ENCODE measurements around the gene VBP1. TPM values are rescaled to one million over a fixed set of nuclear protein-coding genes. Genes with fewer than 3 reads are reported as not detected.
A peak's percentile ranks its signal among the peaks of the same experiment; 100 is the strongest.

VBP1 gene, protein sequence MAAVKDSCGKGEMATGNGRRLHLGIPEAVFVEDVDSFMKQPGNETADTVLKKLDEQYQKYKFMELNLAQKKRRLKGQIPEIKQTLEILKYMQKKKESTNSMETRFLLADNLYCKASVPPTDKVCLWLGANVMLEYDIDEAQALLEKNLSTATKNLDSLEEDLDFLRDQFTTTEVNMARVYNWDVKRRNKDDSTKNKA
- 96.3 TPM for polyA plus RNA-seq (2013, experiment 1 of 4)
- polyA plus RNA-seq (2013, experiment 2 of 4), result 86.8 TPM
- polyA plus RNA-seq (2013, experiment 3 of 4), result 78.6 TPM
- 86.2 TPM for polyA plus RNA-seq (2013, experiment 4 of 4)

DNA sequence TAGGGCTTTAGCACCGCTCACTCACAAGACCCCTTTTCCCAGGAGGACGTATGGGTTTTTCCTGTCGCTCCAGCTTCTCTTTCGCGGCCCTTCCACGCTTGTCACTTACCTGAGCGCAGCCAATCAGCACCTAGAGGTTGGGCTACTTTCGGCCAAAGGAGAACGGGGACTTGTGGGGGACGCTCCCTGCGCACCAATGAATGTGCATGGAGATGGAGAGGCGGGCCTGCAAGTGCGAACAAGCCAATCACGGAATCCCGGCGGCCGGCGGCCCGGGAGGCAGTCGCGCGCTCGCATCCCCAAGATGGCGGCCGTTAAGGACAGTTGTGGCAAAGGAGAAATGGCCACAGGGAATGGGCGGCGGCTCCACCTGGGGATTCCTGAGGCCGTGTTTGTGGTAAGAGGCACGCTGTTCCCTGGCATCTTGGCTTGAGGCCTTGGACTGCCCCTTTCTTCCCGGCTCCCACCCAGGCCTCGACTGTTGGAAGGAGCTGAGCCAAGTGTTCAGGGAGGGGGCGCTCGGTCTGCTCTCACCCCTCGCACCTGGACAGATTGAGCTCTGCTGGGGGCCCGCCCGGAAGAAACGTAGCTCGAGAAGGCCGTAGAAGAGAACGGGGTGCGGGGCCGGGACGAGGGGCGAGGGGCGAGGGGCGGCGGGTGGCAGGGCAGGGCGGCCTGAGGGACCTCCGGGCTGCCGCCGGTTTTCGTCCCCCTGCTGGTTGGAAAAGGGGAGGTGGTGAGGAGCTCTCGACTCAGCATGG, at the start of gene VBP1:
TSS of gene VBP1 (plus strand) at position 282 of the 761 bp plus-strand sequence. CDS start at position 305, 23 bp downstream.
- Histone ChIP-seq H3K36me3 (ENCODE audit: control insufficient read depth, insufficient read depth, low read length) (peaks cover 12% of the 10 kb centered on the region), H3K27me3 (ENCODE audit: control insufficient read depth, insufficient read depth, low read length, poor library complexity, severe bottlenecking) (no peaks in the 10 kb centered on the region), H3K9me3 (ENCODE audit: control insufficient read depth, low read length) (no peaks in the 10 kb centered on the region), H3K4me3 (ENCODE audit: insufficient read depth, low read depth, low read length) (peak within 1 kb of the TSS; percentile 77), H3K4me1 (ENCODE audit: control insufficient read depth, insufficient read depth, low read length) (peaks cover 4% of the 10 kb centered on the region), H3K27ac (ENCODE audit: insufficient read depth, low read depth, low read length, poor library complexity, severe bottlenecking) (peak within 1 kb of the TSS; percentile 85)
- WGBS, 2 experiments, result 0 to 1% methylated on average over 53 of the region's 53 CpGs

DNA sequence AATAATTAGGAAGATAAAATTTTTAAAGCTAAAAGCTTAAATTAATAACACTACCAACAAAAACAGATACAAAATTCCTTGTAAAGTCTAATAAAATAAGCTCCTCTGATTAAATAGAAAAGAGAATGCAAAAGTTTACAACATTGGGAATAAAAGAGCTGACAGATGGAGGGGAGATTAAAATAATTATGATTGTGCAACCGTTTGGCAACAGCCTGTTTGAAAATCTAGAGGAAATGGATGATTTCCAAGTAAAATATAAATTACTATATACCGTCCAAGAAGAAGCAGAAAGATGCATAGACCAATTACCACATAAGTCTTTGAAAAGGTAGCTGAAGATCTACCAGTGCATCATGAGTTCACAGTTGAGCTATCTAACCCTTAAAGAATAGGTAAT, 46.4 kb upstream of the VBP1 start:
- no peaks in the 10 kb centered on the region for H3K36me3 ChIP-seq (ENCODE audit: control insufficient read depth, insufficient read depth, low read length)
- H3K4me1 ChIP-seq (ENCODE audit: control insufficient read depth, insufficient read depth, low read length), result no peaks in the 10 kb centered on the region
- 83% methylated on average over 2 of the region's 2 CpGs; no CpG with 5 or more reads in 1 of the 2 experiments for WGBS, 2 experiments
- H3K27me3 ChIP-seq (ENCODE audit: control insufficient read depth, insufficient read depth, low read length, poor library complexity, severe bottlenecking), result no peaks in the 10 kb centered on the region
- H3K4me3 ChIP-seq (ENCODE audit: insufficient read depth, low read depth, low read length), result no peak overlapping the region
- no peaks in the 10 kb centered on the region for H3K9me3 ChIP-seq (ENCODE audit: control insufficient read depth, low read length)
- no peak overlapping the region for H3K27ac ChIP-seq (ENCODE audit: insufficient read depth, low read depth, low read length, poor library complexity, severe bottlenecking)

DNA sequence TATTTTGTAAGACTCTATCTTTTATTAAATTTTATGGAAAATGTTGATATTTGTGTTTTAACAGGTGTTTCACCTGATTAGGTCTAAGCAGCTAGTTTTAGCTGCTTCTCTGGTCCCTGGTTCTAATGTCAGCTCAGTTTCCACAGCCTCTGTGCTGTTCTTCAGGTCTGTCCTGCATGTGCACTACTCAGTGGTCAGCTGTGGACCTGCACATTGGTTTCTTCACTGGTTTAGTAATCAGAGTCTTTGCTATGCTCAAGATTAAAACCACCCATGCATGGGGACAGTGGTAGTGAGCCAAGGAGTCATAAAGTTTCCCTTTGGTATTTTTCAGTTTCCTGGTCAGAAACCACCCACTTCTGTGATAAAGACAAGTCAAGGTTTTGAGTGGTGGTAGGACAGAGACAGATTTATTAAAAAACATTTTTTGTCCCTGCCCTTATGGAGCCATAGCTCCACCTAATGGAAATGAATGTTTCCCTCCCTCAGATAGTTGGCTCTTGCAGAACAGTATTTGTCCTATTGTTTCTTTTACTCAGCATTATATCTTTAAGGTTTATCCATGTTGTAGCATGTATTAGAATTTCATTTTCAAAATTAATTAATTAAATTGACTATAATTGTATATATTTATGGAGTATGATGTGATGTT, 36.8 kb upstream of the VBP1 start:
- no peaks in the 10 kb centered on the region for H3K36me3 ChIP-seq (ENCODE audit: control insufficient read depth, insufficient read depth, low read length)
- H3K4me1 ChIP-seq (ENCODE audit: control insufficient read depth, insufficient read depth, low read length), result no peaks in the 10 kb centered on the region
- H3K27me3 ChIP-seq (ENCODE audit: control insufficient read depth, insufficient read depth, low read length, poor library complexity, severe bottlenecking), result no peaks in the 10 kb centered on the region
- no peak overlapping the region for H3K4me3 ChIP-seq (ENCODE audit: insufficient read depth, low read depth, low read length)
- no peaks in the 10 kb centered on the region for H3K9me3 ChIP-seq (ENCODE audit: control insufficient read depth, low read length)
- no peak overlapping the region for H3K27ac ChIP-seq (ENCODE audit: insufficient read depth, low read depth, low read length, poor library complexity, severe bottlenecking)

DNA sequence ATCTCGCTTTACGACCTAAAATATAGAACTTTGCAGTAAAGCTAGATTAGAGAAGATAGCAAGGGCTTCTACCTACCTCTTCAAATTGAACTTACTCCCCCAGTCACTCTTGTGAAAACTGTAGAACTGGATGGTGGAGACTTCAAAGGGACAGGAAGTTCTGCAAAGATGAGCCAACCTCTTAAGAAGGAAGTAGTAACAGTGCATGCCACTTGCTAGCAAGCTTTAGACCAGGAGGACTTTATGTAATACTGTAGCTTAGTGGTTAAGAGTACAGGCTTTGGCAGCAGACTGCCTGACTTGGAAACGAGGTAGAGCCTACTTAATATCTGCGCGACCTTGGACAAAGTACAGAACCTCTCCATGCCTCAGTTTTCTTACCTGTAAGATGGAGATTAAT, 27.5 kb upstream of the VBP1 start:
- Histone ChIP-seq H3K36me3 (ENCODE audit: control insufficient read depth, insufficient read depth, low read length) (no peaks in the 10 kb centered on the region), H3K4me3 (ENCODE audit: insufficient read depth, low read depth, low read length) (no peak overlapping the region), H3K9me3 (ENCODE audit: control insufficient read depth, low read length) (no peaks in the 10 kb centered on the region), H3K4me1 (ENCODE audit: control insufficient read depth, insufficient read depth, low read length) (no peaks in the 10 kb centered on the region), H3K27ac (ENCODE audit: insufficient read depth, low read depth, low read length, poor library complexity, severe bottlenecking) (no peak overlapping the region), H3K27me3 (ENCODE audit: control insufficient read depth, insufficient read depth, low read length, poor library complexity, severe bottlenecking) (no peaks in the 10 kb centered on the region)
- WGBS, 2 experiments, result 79 to 80% methylated on average over 5 of the region's 5 CpGs

DNA sequence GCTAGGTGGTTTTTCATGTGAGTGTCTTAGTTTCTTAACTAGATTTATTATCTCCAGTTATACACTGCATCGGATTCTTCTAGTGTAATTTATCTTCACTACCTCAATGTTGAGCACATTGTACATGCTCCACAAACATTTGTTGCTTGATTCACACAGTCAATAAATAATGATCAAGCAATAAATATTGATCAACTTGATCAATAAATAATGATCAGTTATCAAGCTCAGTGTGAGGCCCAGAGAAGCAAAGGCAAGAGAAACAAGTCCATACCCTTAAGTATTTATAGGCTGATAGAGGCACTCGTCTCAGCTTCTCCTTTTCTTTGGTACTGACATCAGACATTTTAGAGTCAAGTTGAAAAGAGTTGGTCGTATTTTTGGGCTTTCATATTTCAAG, 5.1 kb upstream of the VBP1 start:
- no peaks in the 10 kb centered on the region for H3K36me3 ChIP-seq (ENCODE audit: control insufficient read depth, insufficient read depth, low read length)
- H3K9me3 ChIP-seq (ENCODE audit: control insufficient read depth, low read length), result no peaks in the 10 kb centered on the region
- no peaks in the 10 kb centered on the region for H3K4me1 ChIP-seq (ENCODE audit: control insufficient read depth, insufficient read depth, low read length)
- 92 to 100% methylated on average over 1 to 3 of the region's 3 CpGs for WGBS, 2 experiments
- H3K27me3 ChIP-seq (ENCODE audit: control insufficient read depth, insufficient read depth, low read length, poor library complexity, severe bottlenecking), result no peaks in the 10 kb centered on the region
- no peak overlapping the region for H3K27ac ChIP-seq (ENCODE audit: insufficient read depth, low read depth, low read length, poor library complexity, severe bottlenecking)
- H3K4me3 ChIP-seq (ENCODE audit: insufficient read depth, low read depth, low read length), result no peak overlapping the region

DNA sequence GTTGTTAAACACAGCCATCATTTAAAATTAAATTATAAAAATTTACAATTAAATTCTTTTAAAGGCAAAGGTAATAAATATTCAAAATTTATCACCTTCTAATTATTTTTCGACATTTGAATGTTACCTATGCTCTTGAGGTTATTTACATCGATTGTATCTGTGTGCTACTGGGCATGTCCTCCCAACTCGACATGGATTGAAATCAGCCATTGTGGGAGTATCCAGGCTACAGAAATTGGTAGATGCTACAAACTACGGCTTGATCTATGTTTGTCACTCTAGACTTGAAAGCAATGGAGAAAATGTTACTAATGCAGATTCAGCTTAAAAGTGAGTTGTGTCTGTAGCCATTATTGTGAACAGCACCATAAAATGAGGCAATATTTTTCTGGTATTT, 2.5 kb upstream of the VBP1 start:
- 88 to 93% methylated on average over 4 of the region's 4 CpGs for WGBS, 2 experiments
- Histone ChIP-seq H3K27ac (ENCODE audit: insufficient read depth, low read depth, low read length, poor library complexity, severe bottlenecking) (no peak overlapping the region), H3K4me1 (ENCODE audit: control insufficient read depth, insufficient read depth, low read length) (peaks cover 4% of the 10 kb centered on the region), H3K27me3 (ENCODE audit: control insufficient read depth, insufficient read depth, low read length, poor library complexity, severe bottlenecking) (no peaks in the 10 kb centered on the region), H3K36me3 (ENCODE audit: control insufficient read depth, insufficient read depth, low read length) (no peaks in the 10 kb centered on the region), H3K4me3 (ENCODE audit: insufficient read depth, low read depth, low read length) (no peak overlapping the region), H3K9me3 (ENCODE audit: control insufficient read depth, low read length) (no peaks in the 10 kb centered on the region)

DNA sequence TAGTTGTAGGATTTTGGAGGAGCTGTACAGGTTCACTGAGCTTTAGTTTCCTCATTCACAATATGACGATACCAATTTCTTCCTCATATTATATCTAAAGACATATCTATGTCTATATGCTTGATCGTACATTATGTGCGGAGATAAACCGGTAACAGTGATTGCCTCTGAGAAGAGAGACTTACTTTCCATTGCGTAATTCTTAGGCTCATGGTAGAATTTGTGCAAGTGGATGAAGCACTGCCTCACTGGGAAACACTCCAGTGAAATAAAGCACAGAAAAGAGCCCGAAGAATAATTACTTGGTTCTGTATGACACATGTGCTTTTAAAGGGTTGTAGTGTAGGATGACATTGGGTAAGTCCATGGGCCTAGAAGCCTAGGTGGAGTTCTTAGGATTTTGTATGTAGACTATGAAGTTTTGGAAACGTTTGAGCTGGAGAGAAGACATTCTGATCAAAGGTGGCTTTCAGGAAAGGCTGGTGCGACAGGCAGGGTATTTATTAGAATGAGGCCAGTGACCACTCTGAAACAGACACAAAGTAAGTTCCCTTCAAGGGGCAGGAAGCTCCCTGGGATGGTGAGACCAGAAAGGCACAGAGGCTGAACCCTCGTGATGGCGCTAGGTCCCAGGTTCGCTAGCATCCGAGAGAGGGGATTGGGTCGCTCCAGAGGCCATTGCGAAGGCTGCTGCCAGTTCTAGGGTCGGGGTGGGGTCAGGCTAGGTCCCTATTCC, 649 bp upstream of the VBP1 start:
- peak overlapping the region; percentile 77 for H3K4me3 ChIP-seq (ENCODE audit: insufficient read depth, low read depth, low read length)
- H3K4me1 ChIP-seq (ENCODE audit: control insufficient read depth, insufficient read depth, low read length), result peaks cover 4% of the 10 kb centered on the region
- no peaks in the 10 kb centered on the region for H3K9me3 ChIP-seq (ENCODE audit: control insufficient read depth, low read length)
- H3K27ac ChIP-seq (ENCODE audit: insufficient read depth, low read depth, low read length, poor library complexity, severe bottlenecking), result no peak overlapping the region
- no peaks in the 10 kb centered on the region for H3K27me3 ChIP-seq (ENCODE audit: control insufficient read depth, insufficient read depth, low read length, poor library complexity, severe bottlenecking)
- 40 to 42% methylated on average over 14 of the region's 15 CpGs for WGBS, 2 experiments
- H3K36me3 ChIP-seq (ENCODE audit: control insufficient read depth, insufficient read depth, low read length), result peaks cover 4% of the 10 kb centered on the region

DNA sequence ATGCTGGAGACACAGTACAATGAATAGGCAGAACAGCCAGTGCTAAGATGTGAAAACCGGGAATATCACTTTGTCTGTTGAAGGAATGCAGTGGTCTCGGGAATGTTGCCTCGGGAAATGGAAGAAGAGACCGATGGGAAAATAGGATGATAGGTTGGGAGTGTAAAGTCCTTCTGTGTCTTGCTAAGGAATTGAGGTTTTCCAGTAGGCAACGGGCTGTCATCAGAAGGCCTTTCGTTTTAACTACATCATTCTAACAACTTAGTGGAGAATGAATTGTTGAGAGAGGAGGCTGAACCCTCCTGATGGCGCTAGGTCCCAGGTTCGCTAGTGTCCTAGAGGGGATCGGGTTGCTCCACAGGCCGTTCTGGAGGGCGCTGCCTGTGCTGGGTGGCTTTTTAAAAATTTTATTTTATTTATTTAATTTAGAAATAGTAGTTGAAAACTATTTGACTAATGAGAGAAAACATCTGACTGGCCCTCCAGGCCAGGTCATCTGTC, 730 bp downstream of the VBP1 start:
- peaks cover 18% of the 10 kb centered on the region for H3K36me3 ChIP-seq (ENCODE audit: control insufficient read depth, insufficient read depth, low read length)
- H3K27me3 ChIP-seq (ENCODE audit: control insufficient read depth, insufficient read depth, low read length, poor library complexity, severe bottlenecking), result no peaks in the 10 kb centered on the region
- peak overlapping the region; percentile 77 for H3K4me3 ChIP-seq (ENCODE audit: insufficient read depth, low read depth, low read length)
- H3K4me1 ChIP-seq (ENCODE audit: control insufficient read depth, insufficient read depth, low read length), result peaks cover 4% of the 10 kb centered on the region
- H3K27ac ChIP-seq (ENCODE audit: insufficient read depth, low read depth, low read length, poor library complexity, severe bottlenecking), result peak overlapping the region; percentile 50
- 0 to 3% methylated on average over 6 to 7 of the region's 11 CpGs for WGBS, 2 experiments
- H3K9me3 ChIP-seq (ENCODE audit: control insufficient read depth, low read length), result no peaks in the 10 kb centered on the region

DNA sequence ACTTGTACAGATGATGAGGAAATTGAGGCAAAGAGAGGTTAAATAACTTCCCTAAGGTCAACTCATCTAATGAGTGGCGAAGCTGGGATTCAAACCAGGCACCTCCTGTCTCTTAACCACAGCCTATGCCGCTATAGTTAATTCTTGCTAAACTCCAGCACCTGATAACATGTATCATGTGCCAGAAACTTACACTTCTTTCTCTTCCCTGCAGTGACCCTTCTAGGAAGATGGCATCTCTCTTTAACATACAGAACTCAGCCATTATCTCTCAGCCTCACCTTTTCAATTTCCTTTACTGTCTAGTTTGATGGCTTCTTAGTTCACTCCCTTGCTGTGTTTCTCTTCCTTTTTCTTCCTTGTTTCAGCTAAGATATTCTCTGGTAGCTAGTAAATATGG, 2.5 kb downstream of the VBP1 start:
- WGBS, 2 experiments, result 90 to 93% methylated on average over 2 of the region's 2 CpGs
- peaks cover 23% of the 10 kb centered on the region for H3K36me3 ChIP-seq (ENCODE audit: control insufficient read depth, insufficient read depth, low read length)
- H3K4me3 ChIP-seq (ENCODE audit: insufficient read depth, low read depth, low read length), result no peak overlapping the region
- no peaks in the 10 kb centered on the region for H3K27me3 ChIP-seq (ENCODE audit: control insufficient read depth, insufficient read depth, low read length, poor library complexity, severe bottlenecking)
- H3K9me3 ChIP-seq (ENCODE audit: control insufficient read depth, low read length), result no peaks in the 10 kb centered on the region
- H3K27ac ChIP-seq (ENCODE audit: insufficient read depth, low read depth, low read length, poor library complexity, severe bottlenecking), result no peak overlapping the region
- H3K4me1 ChIP-seq (ENCODE audit: control insufficient read depth, insufficient read depth, low read length), result peaks cover 4% of the 10 kb centered on the region

Data from ectodermal cell (in vitro differentiated cells).